ENCODE data around the gene SOCS1.

- TF ChIP-seq, protein P1, sequence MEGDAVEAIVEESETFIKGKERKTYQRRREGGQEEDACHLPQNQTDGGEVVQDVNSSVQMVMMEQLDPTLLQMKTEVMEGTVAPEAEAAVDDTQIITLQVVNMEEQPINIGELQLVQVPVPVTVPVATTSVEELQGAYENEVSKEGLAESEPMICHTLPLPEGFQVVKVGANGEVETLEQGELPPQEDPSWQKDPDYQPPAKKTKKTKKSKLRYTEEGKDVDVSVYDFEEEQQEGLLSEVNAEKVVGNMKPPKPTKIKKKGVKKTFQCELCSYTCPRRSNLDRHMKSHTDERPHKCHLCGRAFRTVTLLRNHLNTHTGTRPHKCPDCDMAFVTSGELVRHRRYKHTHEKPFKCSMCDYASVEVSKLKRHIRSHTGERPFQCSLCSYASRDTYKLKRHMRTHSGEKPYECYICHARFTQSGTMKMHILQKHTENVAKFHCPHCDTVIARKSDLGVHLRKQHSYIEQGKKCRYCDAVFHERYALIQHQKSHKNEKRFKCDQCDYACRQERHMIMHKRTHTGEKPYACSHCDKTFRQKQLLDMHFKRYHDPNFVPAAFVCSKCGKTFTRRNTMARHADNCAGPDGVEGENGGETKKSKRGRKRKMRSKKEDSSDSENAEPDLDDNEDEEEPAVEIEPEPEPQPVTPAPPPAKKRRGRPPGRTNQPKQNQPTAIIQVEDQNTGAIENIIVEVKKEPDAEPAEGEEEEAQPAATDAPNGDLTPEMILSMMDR (IDR thresholded peaks at IDR 0.05), result no peak
- no peak for TF ChIP-seq POLR2A (IDR thresholded peaks at IDR 0.05)
- no peak for TF ChIP-seq POLR2AphosphoS5 (IDR thresholded peaks at IDR 0.05)
These were observed 20.3 kb upstream of the SOCS1 start, which contains the start of gene PRM2 for GRCh38 chr16:11276143-11276895.

All from gastroesophageal sphincter (tissue), 3 donors.